Activated CD4-positive, alpha-beta T cell treated with anti-CD3 and anti-CD28 coated beads for 1 hour (primary cell): ENCODE results near the gene ZBTB40.

Experiments used
- DNase-seq: peaks from one replicate; pipeline ENCODE4 v3.0.0-alpha.2; 2020

Gene ZBTB40

DNA sequence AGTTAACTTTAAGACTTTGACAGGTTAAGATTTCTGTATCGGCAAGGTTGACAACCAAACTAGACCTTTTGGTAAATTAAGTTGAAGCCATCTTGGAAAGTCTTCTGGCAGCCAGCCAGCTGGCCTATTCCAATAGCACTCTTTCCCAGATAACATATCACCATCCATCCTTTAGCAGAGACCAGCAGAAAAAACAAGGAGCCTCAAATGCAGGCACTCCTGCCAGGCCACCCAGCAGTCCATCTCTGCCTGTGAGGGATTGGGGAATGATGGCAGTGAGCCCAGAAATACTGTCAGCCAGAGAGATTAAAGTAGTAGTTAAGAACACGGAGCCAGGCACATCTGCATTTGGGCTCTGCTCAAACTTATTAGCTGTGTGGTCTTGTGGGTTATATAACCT lies 19.4 kb downstream of the ZBTB40 start:
- no peak for DNase-seq

DNA sequence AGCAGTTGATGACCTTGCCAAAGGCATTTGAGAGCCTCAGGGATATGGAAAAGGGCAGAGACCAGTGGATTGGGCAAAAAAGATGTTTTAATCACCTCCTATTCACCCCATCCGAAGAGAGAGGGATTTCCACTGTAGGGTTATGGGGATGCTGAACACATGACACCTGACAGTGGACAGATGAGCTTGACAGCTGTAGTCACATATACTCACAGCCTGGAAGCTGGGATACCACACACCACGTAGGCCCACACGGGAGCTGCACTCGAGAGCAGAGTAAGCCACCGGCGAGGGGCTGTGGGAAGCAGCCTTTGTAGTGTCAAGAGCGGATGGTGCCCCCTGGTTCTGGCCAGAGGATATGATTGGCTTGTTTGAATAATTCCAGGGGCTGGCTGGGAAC lies 20.0 kb downstream of the ZBTB40 start:
- DNase-seq: no peak

DNA sequence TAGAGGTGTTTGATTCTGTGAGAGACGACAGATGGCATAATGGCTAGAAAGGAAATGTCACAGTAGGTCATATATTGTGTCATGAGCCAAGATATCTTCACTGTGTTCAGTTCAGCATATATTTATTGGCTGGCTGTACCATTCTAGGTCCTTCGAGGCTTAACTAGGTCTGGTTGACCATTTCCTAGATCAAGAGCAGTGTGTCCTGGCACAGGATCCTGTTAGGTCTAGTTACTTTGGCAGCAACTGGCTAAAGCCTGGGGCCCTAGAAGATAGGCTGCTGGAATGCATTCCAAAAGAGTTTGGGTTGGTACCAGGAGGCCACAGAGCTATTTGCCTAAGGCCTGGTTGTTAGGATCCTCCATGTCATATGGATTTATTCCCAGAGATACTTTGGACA lies 20.9 kb downstream of the ZBTB40 start:
- no peak for DNase-seq

DNA sequence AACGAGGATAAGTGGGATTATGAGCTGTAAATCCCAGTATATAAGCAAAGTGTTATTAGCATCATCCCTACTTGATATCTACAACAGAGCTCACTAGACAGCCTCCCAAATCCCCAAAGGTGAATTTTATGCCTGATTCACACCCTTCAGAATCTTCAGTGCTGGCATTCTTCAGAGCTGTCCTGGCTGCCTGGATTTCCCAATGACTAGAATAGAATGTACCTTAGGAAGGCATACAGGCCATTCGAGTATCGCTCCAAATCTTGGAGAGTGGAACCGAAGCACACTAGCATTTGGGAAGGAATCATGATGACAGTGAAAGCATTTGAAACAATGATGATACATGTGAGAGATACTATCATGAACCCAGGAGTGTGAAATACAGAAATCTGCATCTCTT lies 22.3 kb downstream of the ZBTB40 start:
- DNase-seq: no peak

DNA sequence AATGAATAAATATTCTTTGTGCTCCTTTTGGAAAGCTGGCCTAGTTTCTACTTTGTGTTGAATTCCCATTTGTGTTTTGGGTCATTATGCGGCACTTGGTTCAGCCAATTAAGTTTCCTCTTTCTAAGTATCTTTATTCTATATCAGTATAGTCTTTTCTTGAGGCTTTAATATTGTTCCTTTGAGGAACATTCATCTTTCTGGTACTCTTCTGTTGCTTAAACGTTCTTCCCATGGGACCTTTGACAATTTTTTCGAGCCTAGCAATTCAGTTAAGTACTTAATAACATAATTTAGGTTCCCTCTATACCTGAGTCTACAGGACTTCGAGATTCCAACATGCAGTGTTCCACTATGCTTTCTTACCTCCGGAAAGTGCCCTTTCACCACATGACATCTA lies 24.9 kb downstream of the ZBTB40 start:
- no peak for DNase-seq

DNA sequence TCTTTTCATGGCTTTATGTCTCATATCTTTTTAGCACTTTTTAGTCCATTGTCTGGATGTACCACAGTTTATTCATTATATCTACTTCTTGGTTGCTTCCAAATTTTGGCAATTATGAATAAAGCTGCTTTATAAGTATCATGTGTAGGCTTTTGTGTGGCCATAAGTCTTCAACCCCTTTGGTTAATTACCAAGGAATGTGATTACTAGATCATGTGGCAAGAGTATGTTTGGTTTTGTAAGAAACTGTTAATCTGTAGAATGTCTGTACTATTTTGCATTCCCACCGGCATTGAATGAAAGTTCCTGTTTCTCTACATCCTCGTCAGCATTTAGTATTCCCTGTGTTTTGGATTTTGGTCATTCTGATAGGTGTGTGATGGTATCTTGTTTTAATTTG lies 31.5 kb downstream of the ZBTB40 start:
- no peak for DNase-seq

DNA sequence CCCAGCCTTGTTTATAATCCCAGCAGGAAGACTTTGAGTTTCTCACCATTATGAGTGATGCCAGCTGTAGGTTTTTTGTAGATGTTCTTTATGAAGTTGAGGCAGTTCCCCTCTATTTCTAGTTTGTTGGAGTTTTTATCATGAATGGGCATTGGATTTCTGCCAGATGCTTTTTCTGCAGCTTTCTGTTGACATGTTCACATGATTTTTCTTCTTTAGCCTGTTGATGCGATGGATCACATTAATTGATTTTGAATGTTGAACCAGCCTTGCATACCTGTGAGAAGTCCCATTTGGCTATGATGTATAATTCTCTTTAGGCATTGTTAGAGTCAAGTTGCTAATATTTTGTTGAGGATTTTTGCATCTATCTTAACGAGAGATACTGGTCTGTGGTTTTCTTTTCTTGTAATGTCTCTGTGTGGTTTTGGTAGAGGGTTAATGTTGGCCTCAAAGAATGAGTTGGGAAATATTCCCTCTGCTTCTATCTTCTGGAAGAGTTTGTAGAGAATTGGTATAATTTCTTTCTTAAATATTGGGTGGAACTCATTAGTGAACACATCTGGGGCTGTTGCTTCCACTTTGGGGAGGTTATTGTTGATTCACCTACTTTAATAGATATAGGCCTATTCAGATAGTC lies 33.2 kb downstream of the ZBTB40 start:
- DNase-seq: no peak

DNA sequence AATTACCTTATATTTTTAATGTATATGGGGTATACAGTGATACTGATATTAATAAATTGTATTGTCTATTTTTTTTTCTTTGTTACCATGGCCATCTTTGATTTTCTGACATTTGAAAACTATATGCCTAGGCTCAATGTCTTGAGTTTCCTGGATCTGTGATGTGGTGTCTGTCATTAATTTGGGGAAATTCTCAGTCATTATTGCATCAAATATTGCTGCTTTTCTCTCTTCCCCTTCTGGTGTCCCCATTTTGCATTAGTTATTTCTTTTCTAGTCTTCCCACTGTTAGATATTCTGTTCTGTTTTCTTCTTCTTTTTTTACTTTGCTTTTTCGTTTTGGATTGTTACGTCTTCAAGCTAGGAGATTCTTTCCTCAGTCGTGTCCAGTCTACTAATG lies 33.8 kb downstream of the ZBTB40 start:
- no peak for DNase-seq

DNA sequence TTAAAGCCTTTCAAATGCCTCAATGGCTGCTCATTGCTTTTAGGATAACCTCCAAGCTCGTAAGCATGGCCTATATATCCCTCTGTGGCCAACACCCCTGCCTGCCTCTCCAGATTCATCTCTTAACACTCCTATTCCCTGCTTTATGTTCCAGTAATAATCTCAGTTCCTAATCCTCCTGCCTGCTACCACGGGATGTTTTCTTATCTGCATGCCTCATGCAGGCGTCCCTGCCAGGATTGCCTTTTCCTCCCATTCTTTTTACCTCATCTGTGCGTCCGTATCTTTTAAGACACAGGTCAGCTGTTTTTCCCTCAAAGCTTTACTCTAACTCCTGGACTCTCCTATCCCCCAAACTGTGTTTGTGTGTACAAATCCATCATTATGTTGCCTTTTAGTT lies 36.1 kb downstream of the ZBTB40 start:
- DNase-seq: no peak

DNA sequence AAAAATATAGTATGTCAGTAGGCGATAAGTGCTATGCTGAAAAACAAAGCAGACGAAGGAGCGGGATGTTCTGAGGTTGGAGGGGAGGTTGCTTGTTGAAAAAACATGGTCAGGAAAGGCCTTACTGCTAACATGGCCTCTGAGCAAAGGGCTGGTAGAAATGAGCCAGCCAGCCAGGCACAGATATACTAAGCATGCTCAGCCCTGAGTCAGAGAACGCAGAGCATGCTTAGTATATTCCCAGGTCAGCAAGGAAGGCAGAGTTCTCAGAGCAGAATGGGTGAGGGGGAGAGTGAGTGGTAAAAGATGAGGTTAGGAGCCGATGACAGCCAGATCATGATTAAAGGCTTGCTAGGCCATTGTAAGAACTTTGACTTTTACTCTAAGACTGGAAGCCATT lies 36.7 kb downstream of the ZBTB40 start:
- DNase-seq: no peak

DNA sequence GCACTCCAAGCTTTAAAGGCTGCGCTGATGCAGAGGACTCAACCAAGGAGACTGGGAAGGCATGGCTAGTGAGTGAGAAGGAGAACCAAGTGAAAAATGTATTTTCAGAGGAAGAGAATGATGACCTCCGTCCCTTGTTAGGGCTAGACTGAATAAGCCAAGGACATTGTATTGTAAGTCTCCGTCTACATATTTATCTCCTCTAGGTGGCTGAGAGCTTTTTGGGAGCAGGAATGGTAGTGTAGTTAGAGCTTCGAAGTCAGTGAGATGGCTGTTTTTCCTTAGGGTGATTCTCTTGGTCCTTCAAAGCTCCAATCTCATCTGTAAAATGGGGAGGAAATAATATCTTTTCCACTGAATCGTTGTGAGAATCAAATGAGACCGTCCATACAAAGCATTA lies 37.6 kb downstream of the ZBTB40 start:
- DNase-seq: no peak

DNA sequence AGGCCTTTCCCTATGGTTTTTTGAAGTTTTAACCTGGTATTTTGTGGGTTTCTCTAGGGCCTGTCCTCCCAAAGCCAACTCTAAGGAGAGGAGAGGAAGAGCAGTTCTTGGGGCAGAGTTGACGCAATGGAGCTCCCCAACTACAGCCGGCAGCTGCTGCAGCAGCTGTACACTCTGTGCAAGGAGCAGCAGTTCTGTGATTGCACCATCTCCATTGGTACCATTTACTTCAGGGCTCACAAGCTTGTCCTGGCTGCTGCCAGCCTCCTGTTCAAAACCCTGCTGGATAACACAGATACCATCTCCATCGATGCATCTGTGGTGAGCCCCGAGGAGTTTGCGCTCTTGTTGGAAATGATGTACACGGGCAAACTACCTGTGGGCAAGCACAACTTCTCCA lies 38.2 kb downstream of the ZBTB40 start:
- no peak for DNase-seq

DNA sequence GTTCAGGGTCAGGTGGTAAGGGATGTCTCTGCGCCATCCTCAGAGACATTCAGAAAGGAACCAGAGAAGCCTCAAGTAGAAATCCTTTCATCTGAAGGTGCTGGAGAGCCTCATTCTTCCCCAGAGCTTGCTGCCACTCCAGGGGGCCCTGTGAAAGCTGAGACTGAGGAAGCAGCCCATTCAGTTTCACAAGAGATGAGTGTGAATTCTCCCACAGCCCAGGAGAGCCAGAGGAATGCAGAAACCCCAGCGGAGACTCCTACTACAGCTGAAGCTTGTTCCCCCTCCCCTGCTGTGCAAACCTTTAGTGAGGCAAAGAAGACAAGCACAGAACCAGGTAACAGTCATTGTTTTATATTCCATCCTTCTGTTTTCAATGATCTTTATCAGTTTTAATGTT lies 38.7 kb downstream of the ZBTB40 start:
- no peak for DNase-seq

DNA sequence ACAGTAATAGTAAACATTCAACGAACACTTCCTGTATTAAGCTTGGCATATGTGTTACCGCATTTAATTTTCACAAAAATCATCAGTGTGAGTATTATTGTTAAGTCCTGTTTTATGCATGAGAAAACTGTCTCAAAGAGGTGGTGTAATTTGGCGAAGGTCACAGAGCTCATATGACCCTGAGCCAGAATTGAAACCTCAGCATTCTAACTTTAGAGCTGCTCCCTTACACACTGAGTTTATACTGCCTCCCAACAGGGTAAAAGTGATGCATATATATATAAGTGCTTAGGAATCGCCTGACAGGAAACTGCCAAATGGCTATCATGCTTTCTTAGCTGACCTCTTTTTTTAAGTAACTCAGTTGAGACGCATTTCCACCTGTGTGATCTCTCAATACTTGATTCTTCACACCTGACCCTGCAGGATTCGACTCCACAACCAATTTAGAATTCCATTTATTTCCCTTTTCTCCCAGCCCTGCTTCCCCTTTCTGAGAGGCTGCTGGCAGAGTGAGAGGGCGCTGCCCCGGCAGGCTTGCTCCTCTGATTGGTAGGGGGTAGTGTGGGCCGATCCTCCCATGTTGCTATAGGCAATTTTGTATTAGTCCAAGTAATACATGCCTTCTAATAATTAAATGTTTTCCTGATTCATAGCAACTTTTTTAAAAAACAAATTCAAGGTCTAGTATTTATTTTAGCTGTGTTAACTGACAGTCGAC lies 40.5 kb downstream of the ZBTB40 start:
- no peak for DNase-seq

DNA sequence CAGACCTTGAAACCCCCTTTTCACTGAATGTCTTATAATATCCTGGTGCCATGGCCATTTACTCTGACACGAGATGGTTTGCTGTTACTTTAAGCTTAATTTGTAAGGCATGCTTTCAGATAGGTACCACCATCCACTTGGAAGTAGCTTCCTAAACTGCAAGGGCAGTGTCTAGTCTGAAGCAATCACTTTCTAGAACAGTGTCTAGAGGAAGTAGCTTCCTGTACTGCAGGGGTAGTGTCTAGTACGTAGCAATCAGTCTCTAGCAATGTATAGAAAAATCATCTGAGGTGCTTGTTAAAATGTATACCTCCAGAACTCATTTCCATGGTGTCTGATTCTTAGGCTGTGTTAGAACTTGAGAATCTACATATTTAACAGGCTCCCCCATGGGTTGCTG lies 42.5 kb downstream of the ZBTB40 start:
- DNase-seq: no peak

DNA sequence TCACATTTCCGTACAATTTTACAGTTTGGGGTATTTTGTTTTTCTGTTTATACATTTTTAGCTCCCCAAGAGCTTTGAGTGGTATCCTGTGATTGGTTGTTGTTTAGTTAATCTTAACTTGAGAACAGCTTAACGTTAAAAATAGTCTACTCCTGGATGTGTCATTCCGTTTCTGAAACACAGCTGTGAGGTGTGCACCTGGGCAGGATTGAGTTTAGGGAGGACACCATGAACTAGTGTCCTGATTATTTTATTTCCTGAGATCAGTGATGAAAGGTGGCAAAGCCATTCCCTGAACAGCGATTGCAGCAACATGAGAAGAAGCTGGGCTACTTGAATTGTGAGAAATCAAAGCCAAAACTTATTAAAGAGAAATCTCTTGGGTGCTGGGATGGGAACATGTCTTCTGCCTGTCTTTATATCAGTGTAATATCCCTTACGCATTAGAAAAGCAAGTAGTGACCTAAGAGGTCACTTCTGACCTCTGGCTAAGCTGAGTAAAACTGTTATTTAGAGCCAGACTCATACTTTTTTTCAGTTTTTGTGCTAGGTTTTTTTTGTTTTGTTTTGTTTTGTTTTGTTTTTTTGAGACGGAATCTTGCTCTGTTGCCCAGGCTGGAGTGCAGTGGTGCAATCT lies 43.4 kb downstream of the ZBTB40 start:
- DNase-seq: no peak

DNA sequence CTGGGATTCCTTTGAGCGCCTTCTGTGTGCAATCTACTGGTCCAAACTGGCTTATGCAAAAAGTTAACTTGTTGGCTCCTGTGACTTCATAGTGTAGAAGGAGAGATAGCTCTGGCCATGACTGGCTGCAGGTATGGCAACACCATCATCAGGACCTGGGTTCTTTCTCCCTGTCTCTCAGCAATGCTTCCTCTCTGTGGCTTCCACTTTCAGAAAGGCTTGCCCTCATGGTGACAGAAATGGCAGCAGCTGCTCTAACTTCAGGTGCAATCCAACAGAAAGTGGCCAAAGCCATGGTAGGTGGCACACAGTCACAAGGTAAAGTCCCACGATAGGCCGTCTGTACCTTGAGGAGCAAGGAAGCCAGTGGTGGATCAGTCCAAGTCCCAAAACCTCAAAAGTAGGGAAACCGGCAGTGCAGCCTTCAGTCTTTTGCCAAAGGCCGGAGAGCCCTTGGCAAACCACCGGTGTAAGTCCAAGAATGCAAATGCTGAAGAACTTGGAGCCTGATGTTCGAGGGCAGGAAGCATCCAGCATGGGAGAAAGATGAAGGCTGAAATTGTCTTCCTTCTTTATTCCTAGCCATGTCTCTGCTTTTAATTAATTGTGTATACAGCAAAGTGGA lies 45.0 kb downstream of the ZBTB40 start:
- DNase-seq: no peak

DNA sequence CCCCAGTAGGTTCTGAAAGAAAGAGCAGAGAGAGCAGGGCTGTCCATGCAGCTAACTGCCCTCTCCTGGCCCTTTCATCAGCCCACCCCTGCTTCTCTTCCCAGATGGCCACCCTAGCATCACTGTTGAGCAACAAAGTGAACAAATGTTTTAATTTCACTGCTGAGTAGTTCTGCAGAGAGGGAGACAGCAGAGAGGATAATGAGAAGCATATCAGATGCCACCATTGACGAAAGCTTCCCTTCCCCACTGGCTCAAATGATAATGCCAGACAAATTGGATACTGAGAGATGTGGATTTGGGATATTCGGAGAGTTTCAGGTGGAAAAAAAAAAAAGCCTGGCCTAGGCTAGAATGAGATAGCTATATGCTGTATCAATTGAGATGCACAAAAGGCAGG lies 46.8 kb downstream of the ZBTB40 start:
- DNase-seq: no peak

DNA sequence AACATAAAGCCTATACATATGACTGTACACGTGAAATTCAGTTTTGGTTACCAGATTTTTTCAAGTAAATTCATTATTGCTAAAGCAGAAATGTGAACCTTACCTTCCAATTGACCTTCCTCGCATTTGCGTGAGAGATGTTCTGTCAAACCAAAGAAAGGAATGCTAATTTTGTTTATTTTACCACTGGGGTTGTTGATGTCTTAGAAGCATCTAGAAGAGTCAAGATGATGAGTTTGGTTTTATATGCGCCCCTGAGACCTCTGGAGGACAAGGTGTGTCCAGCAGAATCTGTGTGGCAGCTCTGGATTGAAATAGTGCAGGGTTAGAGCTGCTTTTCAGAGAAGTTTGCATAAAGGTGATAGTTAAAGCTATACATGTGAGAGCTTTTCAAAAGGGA lies 48.4 kb downstream of the ZBTB40 start:
- DNase-seq: no peak

DNA sequence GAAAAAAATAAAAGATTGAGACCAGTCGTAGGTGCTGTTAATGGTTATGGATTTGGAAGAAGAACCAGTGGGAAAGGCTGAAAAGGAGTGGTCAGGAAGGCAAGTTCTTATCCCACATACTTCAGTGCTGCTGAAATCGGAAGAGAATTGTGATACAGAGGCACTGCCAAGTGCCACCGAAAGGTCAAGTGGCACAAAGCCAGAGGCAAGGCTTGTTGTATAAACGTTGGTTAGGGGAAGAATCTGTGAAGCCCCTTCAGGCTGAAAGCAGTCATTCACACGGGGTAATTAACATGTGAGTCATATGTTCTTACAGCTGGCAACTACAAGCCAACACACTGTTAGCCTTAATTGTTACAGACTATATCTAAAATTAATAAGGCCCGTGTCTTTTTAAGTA lies 48.8 kb downstream of the ZBTB40 start:
- no peak for DNase-seq

DNA sequence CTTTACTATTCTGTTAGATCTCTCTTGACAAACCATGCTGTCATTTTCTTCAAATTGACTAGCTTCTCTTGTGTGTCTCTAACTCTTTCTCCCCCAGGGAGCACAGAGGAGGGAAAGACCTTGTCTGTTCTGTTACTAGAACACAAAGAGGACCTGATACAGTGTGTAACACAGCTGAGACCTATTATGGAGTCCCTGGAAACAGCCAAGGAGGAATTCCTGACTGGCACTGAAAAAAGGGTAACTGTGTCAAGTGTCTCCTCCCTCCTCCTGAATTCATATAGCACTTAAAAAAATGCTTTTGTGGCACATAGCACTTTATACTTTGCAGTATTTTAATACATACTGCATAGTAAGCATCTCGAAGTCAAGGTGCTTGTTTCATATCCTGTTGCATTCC lies 50.6 kb downstream of the ZBTB40 start:
- no peak for DNase-seq

DNA sequence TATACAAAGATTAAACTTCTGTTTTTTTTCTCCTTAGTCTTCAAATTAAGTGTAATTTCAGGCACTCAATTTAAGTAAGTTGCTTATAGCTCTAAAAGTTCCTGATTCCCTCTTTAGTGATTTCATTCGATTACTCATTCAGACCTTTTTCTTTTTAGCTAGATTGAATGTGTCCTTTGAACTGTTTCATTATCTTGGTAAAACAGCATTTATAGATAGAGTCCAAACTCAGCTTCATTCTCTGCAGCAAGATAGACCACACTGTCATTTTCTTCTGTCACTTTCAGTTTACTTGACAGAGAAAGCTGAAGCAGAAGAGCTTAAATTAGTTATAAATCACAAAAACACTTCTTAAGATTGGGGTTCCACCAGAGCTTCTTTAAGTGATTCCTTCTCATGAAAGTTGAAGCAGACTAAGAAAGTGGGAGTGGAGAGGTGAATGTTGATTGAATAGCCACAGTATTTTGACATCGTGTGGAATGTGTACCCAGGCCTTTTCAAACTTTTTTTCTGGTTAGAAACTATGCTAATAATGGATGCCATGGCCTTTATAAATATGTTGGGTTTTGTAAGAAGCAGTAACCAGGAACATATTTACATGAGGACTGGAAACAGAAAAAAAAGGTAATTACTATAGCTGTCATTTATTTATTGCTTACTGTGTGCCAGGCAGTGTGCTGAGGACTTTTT lies 52.2 kb downstream of the ZBTB40 start:
- DNase-seq: no peak

DNA sequence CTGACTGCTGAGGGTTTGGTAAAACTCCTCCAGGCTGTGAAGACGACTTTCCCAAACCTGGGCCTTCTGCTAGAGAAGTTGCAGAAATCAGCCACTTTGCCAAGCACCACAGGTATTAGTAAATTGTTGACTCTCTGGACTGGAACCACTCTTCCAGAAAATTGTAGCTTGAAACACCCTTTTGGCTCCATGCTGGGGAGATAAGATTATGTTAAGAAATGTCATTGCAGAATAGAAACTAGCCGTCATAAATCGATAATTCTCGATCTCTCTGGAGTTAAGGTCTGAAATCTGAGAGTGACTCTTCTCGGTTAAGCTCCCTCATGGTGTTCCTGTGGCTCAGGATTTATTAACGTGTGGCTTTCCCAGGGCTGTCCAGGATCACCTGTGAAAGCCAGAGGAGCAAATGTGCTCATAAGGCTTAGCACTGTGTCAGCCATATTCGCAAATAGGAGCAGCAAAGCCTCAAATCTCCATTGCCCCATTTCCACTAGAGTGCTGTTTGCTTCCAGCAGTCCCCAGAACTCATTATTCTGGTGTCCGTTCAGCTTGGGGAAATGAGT lies 54.6 kb downstream of the ZBTB40 start:
- no peak for DNase-seq
